ENCODE data around the gene KPNA6. TPM values are rescaled to one million over a fixed set of nuclear protein-coding genes. Genes with fewer than 3 reads are reported as not detected.
A peak's percentile ranks its signal among the peaks of the same experiment; 100 is the strongest.

The KPNA6 gene
- total and polyA plus RNA-seq, 2 of the 13 experiments (the other 11 are each of a cell fraction or from before 2014, with no cell fraction given) = 22.0 to 47.5 TPM

DNA sequence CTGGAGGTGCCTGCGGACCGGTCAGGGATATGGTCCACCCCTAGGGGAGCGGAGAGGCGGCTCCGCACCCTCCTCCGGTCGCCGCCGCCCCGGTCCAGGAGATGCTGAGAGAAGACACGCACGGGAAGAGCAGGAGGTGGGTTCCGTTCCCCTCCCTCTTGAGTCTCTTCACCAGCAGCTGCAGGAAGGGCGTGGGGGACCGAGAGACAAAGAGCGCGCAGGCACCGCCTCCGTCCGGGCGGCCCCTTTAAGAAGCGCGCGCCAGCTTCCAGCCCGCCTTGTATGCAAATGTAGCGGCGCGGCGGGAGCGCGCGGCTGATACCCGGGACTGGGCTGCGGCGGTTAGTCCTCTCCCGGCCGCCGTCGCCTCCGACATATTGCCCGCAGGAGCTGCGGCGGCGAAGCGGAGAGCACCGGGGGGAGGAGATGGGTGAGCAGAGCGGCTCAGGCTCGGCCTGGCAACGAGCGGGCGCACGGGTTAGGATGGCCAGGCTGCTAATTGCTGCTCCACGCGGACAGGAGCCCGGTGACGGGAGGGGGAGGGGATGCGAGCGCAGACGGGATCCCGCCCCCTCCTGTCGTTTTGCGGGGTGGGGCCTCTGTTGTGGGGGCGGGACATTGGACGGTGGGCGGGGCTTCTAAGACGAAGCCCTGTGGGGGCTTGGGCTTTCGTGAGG is 35.1 kb upstream of the KPNA6 start, which contains the start of gene TMEM39B (continued):
- peak; percentile 73; the same call in 1 of the 2 replicates for TF ChIP-seq ZNF276 (CRISPR knock-in tag; IDR thresholded peaks at IDR 0.05; ENCODE audit: low read depth)
- no peak; the same call in 1 of the 2 replicates for TF ChIP-seq CHD2 (IDR thresholded peaks at IDR 0.05; ENCODE audit: low read depth, low read length)
- TF ChIP-seq KLF6 (CRISPR knock-in tag; IDR thresholded peaks at IDR 0.05) = no peak
- no peak for TF ChIP-seq ZNF234 (CRISPR knock-in tag; conservative IDR thresholded peaks at IDR 0.05)
- TF ChIP-seq SP140L (CRISPR knock-in tag; IDR thresholded peaks at IDR 0.05; ENCODE audit: borderline replicate concordance) = no peak
- peak; percentile 87 for TF ChIP-seq HDAC1 (CRISPR knock-in tag; IDR thresholded peaks at IDR 0.05)
- TF ChIP-seq ZNF687 (CRISPR knock-in tag; IDR thresholded peaks at IDR 0.05) = peak; percentile 92
- peak; percentile 82 for TF ChIP-seq SALL1 (CRISPR knock-in tag; IDR thresholded peaks at IDR 0.05)
- no peak for TF ChIP-seq ZNF83 (CRISPR knock-in tag; IDR thresholded peaks at IDR 0.05; ENCODE audit: borderline replicate concordance)
- peak; percentile 59 for TF ChIP-seq MED8 (CRISPR knock-in tag; IDR thresholded peaks at IDR 0.05; ENCODE audit: insufficient replicate concordance)
- TF ChIP-seq ZNF224 (CRISPR knock-in tag; IDR thresholded peaks at IDR 0.05) = no peak
- TF ChIP-seq, protein P1, sequence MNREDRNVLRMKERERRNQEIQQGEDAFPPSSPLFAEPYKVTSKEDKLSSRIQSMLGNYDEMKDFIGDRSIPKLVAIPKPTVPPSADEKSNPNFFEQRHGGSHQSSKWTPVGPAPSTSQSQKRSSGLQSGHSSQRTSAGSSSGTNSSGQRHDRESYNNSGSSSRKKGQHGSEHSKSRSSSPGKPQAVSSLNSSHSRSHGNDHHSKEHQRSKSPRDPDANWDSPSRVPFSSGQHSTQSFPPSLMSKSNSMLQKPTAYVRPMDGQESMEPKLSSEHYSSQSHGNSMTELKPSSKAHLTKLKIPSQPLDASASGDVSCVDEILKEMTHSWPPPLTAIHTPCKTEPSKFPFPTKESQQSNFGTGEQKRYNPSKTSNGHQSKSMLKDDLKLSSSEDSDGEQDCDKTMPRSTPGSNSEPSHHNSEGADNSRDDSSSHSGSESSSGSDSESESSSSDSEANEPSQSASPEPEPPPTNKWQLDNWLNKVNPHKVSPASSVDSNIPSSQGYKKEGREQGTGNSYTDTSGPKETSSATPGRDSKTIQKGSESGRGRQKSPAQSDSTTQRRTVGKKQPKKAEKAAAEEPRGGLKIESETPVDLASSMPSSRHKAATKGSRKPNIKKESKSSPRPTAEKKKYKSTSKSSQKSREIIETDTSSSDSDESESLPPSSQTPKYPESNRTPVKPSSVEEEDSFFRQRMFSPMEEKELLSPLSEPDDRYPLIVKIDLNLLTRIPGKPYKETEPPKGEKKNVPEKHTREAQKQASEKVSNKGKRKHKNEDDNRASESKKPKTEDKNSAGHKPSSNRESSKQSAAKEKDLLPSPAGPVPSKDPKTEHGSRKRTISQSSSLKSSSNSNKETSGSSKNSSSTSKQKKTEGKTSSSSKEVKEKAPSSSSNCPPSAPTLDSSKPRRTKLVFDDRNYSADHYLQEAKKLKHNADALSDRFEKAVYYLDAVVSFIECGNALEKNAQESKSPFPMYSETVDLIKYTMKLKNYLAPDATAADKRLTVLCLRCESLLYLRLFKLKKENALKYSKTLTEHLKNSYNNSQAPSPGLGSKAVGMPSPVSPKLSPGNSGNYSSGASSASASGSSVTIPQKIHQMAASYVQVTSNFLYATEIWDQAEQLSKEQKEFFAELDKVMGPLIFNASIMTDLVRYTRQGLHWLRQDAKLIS (CRISPR knock-in tag; IDR thresholded peaks at IDR 0.05) = no peak
- TF ChIP-seq, protein P2, sequence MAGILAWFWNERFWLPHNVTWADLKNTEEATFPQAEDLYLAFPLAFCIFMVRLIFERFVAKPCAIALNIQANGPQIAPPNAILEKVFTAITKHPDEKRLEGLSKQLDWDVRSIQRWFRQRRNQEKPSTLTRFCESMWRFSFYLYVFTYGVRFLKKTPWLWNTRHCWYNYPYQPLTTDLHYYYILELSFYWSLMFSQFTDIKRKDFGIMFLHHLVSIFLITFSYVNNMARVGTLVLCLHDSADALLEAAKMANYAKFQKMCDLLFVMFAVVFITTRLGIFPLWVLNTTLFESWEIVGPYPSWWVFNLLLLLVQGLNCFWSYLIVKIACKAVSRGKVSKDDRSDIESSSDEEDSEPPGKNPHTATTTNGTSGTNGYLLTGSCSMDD (CRISPR knock-in tag; IDR thresholded peaks at IDR 0.05) = no peak
- TF ChIP-seq ZNF44 (CRISPR knock-in tag; IDR thresholded peaks at IDR 0.05) = no peak
- no peak; the same call in 1 of the 2 replicates for TF ChIP-seq ZNF580 (CRISPR knock-in tag; IDR thresholded peaks at IDR 0.05; ENCODE audit: borderline replicate concordance, low read depth)
- 0 out of 2 replicates have a peak, but pooled peaks have one; percentile 62 for TF ChIP-seq ZNF570 (CRISPR knock-in tag; IDR thresholded peaks at IDR 0.05; ENCODE audit: borderline replicate concordance)
- TF ChIP-seq MATR3 (CRISPR knock-in tag; IDR thresholded peaks at IDR 0.05) = no peak
- TF ChIP-seq ZNF772 (CRISPR knock-in tag; IDR thresholded peaks at IDR 0.05) = peak; percentile 41; the same call in 1 of the 2 replicates
